ENCODE results near the gene GRIFIN.
A peak's percentile ranks its signal among the peaks of the same experiment; 100 is the strongest.

GRIFIN gene

GRCh38 chr7:2452643-2453270, 23.4 kb downstream of the GRIFIN start:
- no peak for DNase-seq

DNA sequence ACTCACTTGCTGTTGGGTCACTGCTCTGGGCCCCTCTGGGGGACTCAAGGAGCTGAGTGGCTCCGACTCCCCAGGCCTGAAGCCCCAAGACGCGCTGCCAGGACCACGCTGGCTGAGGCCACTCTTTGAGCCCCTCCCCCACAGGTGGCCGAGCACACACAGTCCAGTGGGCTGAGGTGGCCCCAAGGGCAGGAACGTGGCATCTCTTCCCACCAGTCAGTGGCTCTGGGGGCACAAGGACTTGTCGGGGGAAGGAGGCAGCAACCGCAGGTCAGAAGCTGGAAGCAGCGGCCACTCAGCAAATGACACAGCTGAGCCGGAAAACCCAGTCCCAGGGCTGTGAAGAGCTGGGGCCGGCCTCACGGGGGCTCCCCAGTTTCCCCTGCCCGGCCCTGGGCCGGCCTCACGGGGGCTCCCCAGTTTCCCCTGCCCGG, 24.1 kb downstream of the GRIFIN start:
- DNase-seq, result no peak

- DNase-seq, result peak; percentile 87
These were observed 24.8 kb downstream of the GRIFIN start for GRCh38 chr7:2451171-2452073.

DNA sequence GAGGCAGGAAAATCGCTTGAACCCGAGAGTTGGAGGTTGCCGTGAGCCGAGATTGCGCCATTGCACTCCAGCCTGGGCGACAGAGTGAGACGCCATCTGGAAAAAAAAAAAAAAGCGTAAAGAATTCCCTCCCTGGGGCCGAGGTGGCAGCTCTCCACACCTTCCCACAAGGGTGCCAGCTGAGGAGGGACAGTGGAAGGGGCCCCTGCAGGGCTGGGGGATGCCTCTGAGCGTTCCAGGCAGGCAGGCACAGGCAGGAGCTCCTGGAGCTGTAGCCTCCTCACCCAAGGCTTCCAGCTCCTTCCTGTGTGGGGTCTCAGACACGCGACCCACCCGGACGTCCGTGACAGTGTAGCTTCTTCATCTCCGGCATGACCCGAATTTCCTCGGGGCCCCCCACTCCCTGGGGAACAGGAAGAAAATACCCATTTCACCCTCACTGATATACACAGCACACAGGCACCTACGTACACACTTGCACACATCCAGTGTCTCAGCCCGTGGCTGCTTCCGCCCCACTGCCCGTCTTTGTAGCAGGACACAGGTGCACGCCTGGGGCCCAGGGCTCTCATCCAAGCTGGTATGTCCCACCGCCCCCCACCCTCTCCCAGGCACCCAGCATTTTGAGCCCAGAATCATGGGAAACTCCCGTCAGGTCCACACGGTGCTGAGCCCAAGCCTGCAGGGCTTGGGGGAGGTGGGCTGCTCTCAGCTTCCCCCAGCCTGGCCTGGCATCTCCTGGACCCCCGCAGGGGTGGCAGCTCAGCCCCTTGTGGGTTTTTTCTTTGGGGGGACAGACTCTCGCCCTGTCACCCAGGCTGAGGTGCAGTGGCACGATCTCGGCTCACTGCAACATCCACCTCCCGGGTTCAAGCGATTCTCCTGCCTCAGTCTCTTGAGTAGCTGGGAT, 25.7 kb downstream of the GRIFIN start:
- DNase-seq, result no peak

- DNase-seq, result no peak
These were observed 29.5 kb downstream of the GRIFIN start for GRCh38 chr7:2446676-2447075.

- DNase-seq, result no peak
These were observed 30.2 kb downstream of the GRIFIN start for GRCh38 chr7:2445898-2446555.

- no peak for DNase-seq
These were observed 31.2 kb downstream of the GRIFIN start for GRCh38 chr7:2445047-2445446.

GRCh38 chr7:2444476-2444875, 31.7 kb downstream of the GRIFIN start:
- no peak for DNase-seq

GRCh38 chr7:2443491-2443890, 32.7 kb downstream of the GRIFIN start:
- no peak for DNase-seq

DNA sequence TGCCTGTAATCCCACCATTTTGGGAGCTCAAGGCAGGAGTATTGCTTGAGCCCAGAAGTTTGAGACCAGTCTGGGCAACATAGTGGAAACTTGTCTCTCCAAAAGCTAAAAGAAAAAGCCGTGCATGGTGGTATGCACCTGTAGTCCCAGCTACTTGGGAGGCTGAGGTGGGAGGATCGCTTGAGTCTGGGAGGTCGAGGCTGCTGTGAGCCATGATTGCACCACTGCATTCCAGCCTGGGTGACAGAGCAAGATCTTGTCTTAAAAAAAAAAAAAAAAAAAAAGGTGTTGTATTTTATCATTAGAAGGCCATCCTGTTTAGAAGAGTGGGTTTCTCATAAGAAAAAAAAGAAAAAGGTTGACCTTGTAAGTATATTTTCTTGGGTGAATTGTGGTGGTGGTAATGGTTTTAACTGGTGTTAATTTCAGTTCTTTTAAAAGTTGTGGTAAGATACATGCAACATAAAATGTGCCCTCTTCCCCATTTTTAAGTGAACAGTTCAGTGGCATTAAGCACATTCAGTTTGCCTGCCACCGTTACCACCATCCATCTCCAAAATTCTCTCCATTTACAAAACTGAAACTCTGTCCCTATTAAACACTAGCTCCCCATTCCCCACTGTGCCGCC, 34.7 kb downstream of the GRIFIN start:
- no peak for DNase-seq

DNA sequence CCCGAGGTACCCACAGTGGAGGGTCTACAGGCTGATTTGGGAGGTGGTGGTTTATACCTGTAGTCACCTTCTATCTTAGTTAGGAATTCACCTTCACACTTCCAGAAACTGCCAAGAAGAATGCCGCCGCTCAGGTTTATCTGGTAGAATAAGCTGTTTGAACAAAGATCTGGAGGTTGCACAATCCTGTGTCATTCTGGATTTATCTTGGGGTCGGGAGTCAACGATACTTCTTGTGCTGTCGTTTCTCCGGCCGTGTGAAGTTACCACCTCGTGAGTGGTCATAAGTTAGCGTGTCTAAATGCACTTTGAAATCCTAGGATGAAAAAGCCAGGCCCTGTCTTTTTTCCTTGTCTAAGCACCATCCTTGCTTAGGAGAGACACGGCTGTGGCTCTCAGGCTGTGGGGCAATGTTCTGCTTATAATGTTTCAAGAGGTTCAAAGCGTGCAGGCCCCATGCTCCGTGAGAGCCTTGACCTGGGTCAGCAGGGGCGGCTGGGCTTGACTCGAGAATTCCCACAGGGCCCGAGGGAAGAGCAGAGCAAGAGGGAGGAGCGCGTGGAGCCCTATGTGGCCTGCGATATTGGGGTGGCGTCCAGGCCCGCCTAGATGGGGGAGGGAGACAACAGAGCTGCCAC, 35.5 kb downstream of the GRIFIN start:
- DNase-seq, result no peak

GRCh38 chr7:2438775-2439174, 37.4 kb downstream of the GRIFIN start:
- DNase-seq, result no peak

DNA sequence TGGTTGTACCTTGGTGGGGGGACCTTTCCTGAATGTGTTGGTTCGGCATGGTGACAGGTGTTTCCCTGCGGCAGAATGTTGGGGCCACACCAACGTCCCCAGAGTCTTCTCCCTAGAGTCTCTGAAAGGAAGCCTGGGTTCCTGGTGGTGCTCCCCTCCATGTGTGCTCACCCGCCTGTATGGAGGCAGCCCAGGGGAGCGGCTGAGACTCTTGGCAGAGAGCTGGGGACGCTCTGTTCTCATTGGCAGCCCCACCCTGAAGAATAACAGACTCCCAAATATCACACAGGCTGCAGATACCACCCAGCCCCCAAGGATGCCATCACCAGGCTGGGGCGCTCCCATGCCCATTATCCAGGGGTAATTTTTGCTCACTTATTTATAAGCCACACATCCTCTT, 38.0 kb downstream of the GRIFIN start:
- no peak for DNase-seq

- DNase-seq, result no peak
These were observed 38.6 kb downstream of the GRIFIN start for GRCh38 chr7:2437537-2438148.

- DNase-seq, result no peak
These were observed 39.1 kb downstream of the GRIFIN start for GRCh38 chr7:2437136-2437535.

- DNase-seq, result no peak
These were observed 39.7 kb downstream of the GRIFIN start for GRCh38 chr7:2436341-2437104.

DNA sequence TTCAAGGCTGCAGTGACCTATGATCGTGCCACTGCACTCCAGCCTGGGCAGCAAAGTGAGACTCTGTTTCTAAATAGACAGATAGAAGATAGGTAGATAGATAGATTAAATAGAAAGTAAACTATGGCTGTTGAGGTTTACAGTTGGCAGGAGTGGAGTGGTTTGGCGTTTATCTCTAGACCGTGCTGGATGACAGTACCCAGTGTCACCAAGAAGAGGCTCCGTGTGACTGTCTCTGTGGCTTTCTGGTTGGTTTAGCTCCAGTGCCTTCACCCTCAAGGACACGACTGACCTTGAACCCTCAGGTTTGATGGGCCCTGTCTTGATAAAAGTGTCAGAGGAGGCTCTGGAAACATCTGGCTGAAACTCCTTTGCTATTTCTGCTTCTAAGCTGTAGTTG, 41.1 kb downstream of the GRIFIN start:
- DNase-seq, result no peak

GRCh38 chr7:2433713-2434550, 42.3 kb downstream of the GRIFIN start:
- no peak for DNase-seq

DNA sequence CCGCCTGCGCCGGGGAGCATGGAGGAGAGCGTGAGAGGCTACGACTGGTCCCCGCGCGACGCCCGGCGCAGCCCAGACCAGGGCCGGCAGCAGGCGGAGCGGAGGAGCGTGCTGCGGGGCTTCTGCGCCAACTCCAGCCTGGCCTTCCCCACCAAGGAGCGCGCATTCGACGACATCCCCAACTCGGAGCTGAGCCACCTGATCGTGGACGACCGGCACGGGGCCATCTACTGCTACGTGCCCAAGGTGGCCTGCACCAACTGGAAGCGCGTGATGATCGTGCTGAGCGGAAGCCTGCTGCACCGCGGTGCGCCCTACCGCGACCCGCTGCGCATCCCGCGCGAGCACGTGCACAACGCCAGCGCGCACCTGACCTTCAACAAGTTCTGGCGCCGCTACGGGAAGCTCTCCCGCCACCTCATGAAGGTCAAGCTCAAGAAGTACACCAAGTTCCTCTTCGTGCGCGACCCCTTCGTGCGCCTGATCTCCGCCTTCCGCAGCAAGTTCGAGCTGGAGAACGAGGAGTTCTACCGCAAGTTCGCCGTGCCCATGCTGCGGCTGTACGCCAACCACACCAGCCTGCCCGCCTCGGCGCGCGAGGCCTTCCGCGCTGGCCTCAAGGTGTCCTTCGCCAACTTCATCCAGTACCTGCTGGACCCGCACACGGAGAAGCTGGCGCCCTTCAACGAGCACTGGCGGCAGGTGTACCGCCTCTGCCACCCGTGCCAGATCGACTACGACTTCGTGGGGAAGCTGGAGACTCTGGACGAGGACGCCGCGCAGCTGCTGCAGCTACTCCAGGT, 43.1 kb downstream of the GRIFIN start:
- no peak for DNase-seq

All from stimulated activated CD4-positive, alpha-beta T cell treated with anti-CD3 and anti-CD28 coated beads, Interleukin-12 subunit alpha, Interleukin-12 subunit beta, amount 100 ng/mL, for 4 hours (primary cell).